SJCRH30 (cell line): ENCODE data around the gene HIBCH. TPM values are rescaled to one million over a fixed set of nuclear protein-coding genes. Genes with fewer than 3 reads are reported as not detected.
A peak's percentile ranks its signal among the peaks of the same experiment; 100 is the strongest.
"Not testable (repeated sequence)": the region's sequence is repeated elsewhere in the genome, so short reads cannot be mapped to it uniquely, and the experiment has no call there.

Source experiments
- DNase-seq, 2 experiments: peaks; one replicate each; pipeline ENCODE4 v3.0.0-alpha.2; 2015 to 2020
- H3K27ac ChIP-seq: fragments of 250-450 bp; sonication (Bioruptor Pico); 2 replicates; pipeline ENCODE4 v1.5.1; 2020; ENCODE audit warnings: mild to moderate bottlenecking, moderate library complexity
- H3K27me3 ChIP-seq: fragments of 250-450 bp; sonication (Bioruptor Pico); 2 replicates; pipeline ENCODE4 v1.5.1; 2020; ENCODE audit warnings: mild to moderate bottlenecking, moderate library complexity
- H3K36me3 ChIP-seq: fragments of 250-450 bp; sonication (Bioruptor Pico); 2 replicates; pipeline ENCODE4 v1.5.1; 2020; ENCODE audit warnings: mild to moderate bottlenecking, moderate library complexity
- H3K4me1 ChIP-seq: fragments of 250-450 bp; sonication (Bioruptor Pico); 2 replicates; pipeline ENCODE4 v1.5.1; 2020; ENCODE audit warnings: mild to moderate bottlenecking, moderate library complexity
- H3K4me3 ChIP-seq: fragments of 250-450 bp; sonication (Bioruptor Pico); 2 replicates; pipeline ENCODE4 v1.5.1; 2020; ENCODE audit warnings: mild to moderate bottlenecking, moderate library complexity
- H3K9me3 ChIP-seq: fragments of 250-450 bp; sonication (Bioruptor Pico); replicated peaks from 2 replicates; pipeline ENCODE4 v1.5.1; 2020; ENCODE audit warnings: mild to moderate bottlenecking, moderate library complexity
- total RNA-seq: library from RNA; depleted of rRNA; stranded (reverse); fragments of >200 nt; shearing (Covaris generic); gene quantifications from 2 replicates; pipeline ENCODE4 v1.2.3, GENCODE V29; 2014

The HIBCH gene
- total RNA-seq, 1 experiment from 2014 or later: 70.9 TPM

GRCh38 chr2:190261851-190262250 lies 57.8 kb downstream of the HIBCH start:
- Histone ChIP-seq H3K36me3 (peaks cover 34% of the 10 kb centered on the region), H3K4me3 (no peak overlapping the region), H3K4me1 (no peaks in the 10 kb centered on the region), H3K9me3 (no peaks in the 10 kb centered on the region), H3K27ac (no peak overlapping the region), H3K27me3 (no peaks in the 10 kb centered on the region)
- no peak for DNase-seq

- no peaks in the 10 kb centered on the region for H3K9me3 ChIP-seq
- no peak overlapping the region for H3K4me3 ChIP-seq
- peaks cover 58% of the 10 kb centered on the region for H3K36me3 ChIP-seq
- H3K27me3 ChIP-seq: no peaks in the 10 kb centered on the region
- H3K4me1 ChIP-seq: no peaks in the 10 kb centered on the region
- no peak overlapping the region for H3K27ac ChIP-seq
- no peak for DNase-seq
These were observed 63.5 kb downstream of the HIBCH start for GRCh38 chr2:190256087-190256486.

GRCh38 chr2:190255676-190256075 lies 64.0 kb downstream of the HIBCH start:
- no peak for DNase-seq
- H3K36me3 ChIP-seq: peaks cover 56% of the 10 kb centered on the region

GRCh38 chr2:190254063-190254850 lies 65.4 kb downstream of the HIBCH start:
- no peak overlapping the region for H3K27ac ChIP-seq
- H3K9me3 ChIP-seq: no peaks in the 10 kb centered on the region
- no peaks in the 10 kb centered on the region for H3K4me1 ChIP-seq
- peaks cover 54% of the 10 kb centered on the region for H3K36me3 ChIP-seq
- DNase-seq: no peak
- H3K4me3 ChIP-seq: no peak overlapping the region
- H3K27me3 ChIP-seq: no peaks in the 10 kb centered on the region

More at GRCh38 chr2:190255676-190256075, 64.0 kb downstream of the HIBCH start:
- Histone ChIP-seq H3K27me3 (no peaks in the 10 kb centered on the region), H3K4me3 (no peak overlapping the region), H3K4me1 (no peaks in the 10 kb centered on the region), H3K27ac (no peak overlapping the region), H3K9me3 (no peaks in the 10 kb centered on the region)

- DNase-seq: no peak
- Histone ChIP-seq H3K27ac (no peak overlapping the region), H3K36me3 (peaks cover 32% of the 10 kb centered on the region), H3K9me3 (no peaks in the 10 kb centered on the region), H3K27me3 (no peaks in the 10 kb centered on the region), H3K4me1 (no peaks in the 10 kb centered on the region), H3K4me3 (no peak overlapping the region)
These were observed 69.2 kb downstream of the HIBCH start for GRCh38 chr2:190250421-190250820.

GRCh38 chr2:190235551-190236075 lies 84.0 kb downstream of the HIBCH start:
- H3K27me3 ChIP-seq: no peaks in the 10 kb centered on the region
- H3K27ac ChIP-seq: no peak overlapping the region
- H3K36me3 ChIP-seq: peaks cover 16% of the 10 kb centered on the region; the same call in 1 of the 2 replicates
- no peak overlapping the region for H3K4me3 ChIP-seq
- peaks cover 7% of the 10 kb centered on the region; the same call in 1 of the 2 replicates for H3K9me3 ChIP-seq
- no peaks in the 10 kb centered on the region for H3K4me1 ChIP-seq
- no peak for DNase-seq

GRCh38 chr2:190235101-190235500 lies 84.5 kb downstream of the HIBCH start:
- Histone ChIP-seq H3K9me3 (peaks cover 7% of the 10 kb centered on the region; the same call in 1 of the 2 replicates), H3K4me3 (no peak overlapping the region), H3K36me3 (peaks cover 16% of the 10 kb centered on the region), H3K27me3 (no peaks in the 10 kb centered on the region), H3K27ac (no peak overlapping the region), H3K4me1 (no peaks in the 10 kb centered on the region)
- DNase-seq: no peak

- peaks cover 16% of the 10 kb centered on the region for H3K9me3 ChIP-seq
- H3K27ac ChIP-seq, H3K27me3 ChIP-seq, H3K4me1 ChIP-seq, H3K4me3 ChIP-seq, DNase-seq: not testable (repeated sequence)
- H3K36me3 ChIP-seq: peaks cover 17% of the 10 kb centered on the region
These were observed 95.6 kb downstream of the HIBCH start for GRCh38 chr2:190223989-190224388.

- Histone ChIP-seq H3K36me3 (peaks cover 19% of the 10 kb centered on the region), H3K9me3 (peaks cover 13% of the 10 kb centered on the region)
- not testable (repeated sequence) for DNase-seq, H3K27ac ChIP-seq, H3K27me3 ChIP-seq, H3K4me1 ChIP-seq, H3K4me3 ChIP-seq
These were observed 96.9 kb downstream of the HIBCH start for GRCh38 chr2:190222745-190223144.

- H3K4me3 ChIP-seq: no peak overlapping the region
- H3K4me1 ChIP-seq: peaks cover 4% of the 10 kb centered on the region; the same call in 1 of the 2 replicates
- DNase-seq: peak in 1 of 2 experiments; percentile 24
- H3K36me3 ChIP-seq: peaks cover 19% of the 10 kb centered on the region
- no peak overlapping the region for H3K27ac ChIP-seq
- peaks cover 6% of the 10 kb centered on the region for H3K9me3 ChIP-seq
- H3K27me3 ChIP-seq: no peaks in the 10 kb centered on the region
These were observed 98.2 kb downstream of the HIBCH start for GRCh38 chr2:190221429-190221828.

- Histone ChIP-seq H3K9me3 (peaks cover 6% of the 10 kb centered on the region), H3K27me3 (no peaks in the 10 kb centered on the region), H3K4me1 (peaks cover 4% of the 10 kb centered on the region; the same call in 1 of the 2 replicates), H3K36me3 (peaks cover 19% of the 10 kb centered on the region), H3K27ac (no peak overlapping the region), H3K4me3 (no peak overlapping the region)
- no peak for DNase-seq
These were observed 100.4 kb downstream of the HIBCH start for GRCh38 chr2:190219186-190219585.

GRCh38 chr2:190217616-190218015 lies 102.0 kb downstream of the HIBCH start:
- DNase-seq: no peak
- Histone ChIP-seq H3K27me3 (no peaks in the 10 kb centered on the region), H3K9me3 (peaks cover 2% of the 10 kb centered on the region), H3K4me3 (no peak overlapping the region), H3K27ac (no peak overlapping the region), H3K4me1 (peaks cover 4% of the 10 kb centered on the region; the same call in 1 of the 2 replicates), H3K36me3 (peaks cover 13% of the 10 kb centered on the region)

GRCh38 chr2:190216829-190217228 lies 102.8 kb downstream of the HIBCH start:
- H3K27ac ChIP-seq: no peak overlapping the region
- H3K4me1 ChIP-seq: peaks cover 4% of the 10 kb centered on the region; the same call in 1 of the 2 replicates
- peak; percentile 76 to 81 for DNase-seq
- H3K9me3 ChIP-seq: no peaks in the 10 kb centered on the region
- peaks cover 16% of the 10 kb centered on the region for H3K36me3 ChIP-seq
- H3K4me3 ChIP-seq: no peak overlapping the region
- no peaks in the 10 kb centered on the region for H3K27me3 ChIP-seq

- H3K4me1 ChIP-seq: peaks cover 4% of the 10 kb centered on the region; the same call in 1 of the 2 replicates
- no peak overlapping the region for H3K27ac ChIP-seq
- no peaks in the 10 kb centered on the region for H3K27me3 ChIP-seq
These were observed 104.0 kb downstream of the HIBCH start for GRCh38 chr2:190215620-190216019.

GRCh38 chr2:190214426-190215194 lies 105.0 kb downstream of the HIBCH start:
- Histone ChIP-seq H3K9me3 (no peaks in the 10 kb centered on the region), H3K27ac (no peak overlapping the region), H3K4me3 (no peak overlapping the region), H3K4me1 (peaks cover 4% of the 10 kb centered on the region; the same call in 1 of the 2 replicates), H3K27me3 (no peaks in the 10 kb centered on the region), H3K36me3 (peaks cover 10% of the 10 kb centered on the region)
- no peak for DNase-seq

More at GRCh38 chr2:190215620-190216019, 104.0 kb downstream of the HIBCH start:
- Histone ChIP-seq H3K4me3 (no peak overlapping the region), H3K36me3 (peaks cover 16% of the 10 kb centered on the region), H3K9me3 (no peaks in the 10 kb centered on the region)
- no peak for DNase-seq
